WTC11 (cell line): ENCODE results near the gene RANBP3L. TPM values are rescaled to one million over a fixed set of nuclear protein-coding genes. Genes with fewer than 3 reads are reported as not detected.

Experiments used
- ATAC-seq: fragments of 200-7000 bp; cut with Tn5 transposase; 2 replicates; pipeline ENCODE4 v1.10.0; 2021; ENCODE audit warnings: mild to moderate bottlenecking, moderate library complexity
- CTCF ChIA-PET: fragments of 300-600 bp; sonication (Branson Sonifier 250); formaldehyde crosslinking; loops from one replicate; lab custom pipeline; 2021; ENCODE audit warnings: antibody characterized with exemption; lab: Charles Lee
- POLR2A ChIA-PET: fragments of 350-600 bp; sonication (Branson Sonifier 250); formaldehyde crosslinking; loops from one replicate; lab custom pipeline; 2021; ENCODE audit warnings: antibody characterized with exemption; lab: Charles Lee
- DNase-seq: peaks from one replicate; pipeline ENCODE4 v3.0.0; 2021; ENCODE audit warnings: low spot score
- H3K27ac Mint-ChIP-seq: 2 replicates; pipeline ENCODE4 v1.8.0; 2021; ENCODE audit warnings: mixed read lengths
- H3K27me3 Mint-ChIP-seq: 2 replicates; pipeline ENCODE4 v1.8.0; 2021; ENCODE audit warnings: low read depth, mild to moderate bottlenecking, moderate library complexity, mixed read lengths
- H3K36me3 Mint-ChIP-seq: 2 replicates; pipeline ENCODE4 v1.8.0; 2021; ENCODE audit warnings: mixed read lengths
- H3K4me1 Mint-ChIP-seq: 2 replicates; pipeline ENCODE4 v1.8.0; 2022; ENCODE audit warnings: mixed read lengths
- H3K4me3 Mint-ChIP-seq: 2 replicates; pipeline ENCODE4 v1.8.0; 2021; ENCODE audit warnings: mild to moderate bottlenecking, moderate library complexity, mixed read lengths
- H3K9me3 Mint-ChIP-seq: 2 replicates; pipeline ENCODE4 v1.8.0; 2021; ENCODE audit warnings: mixed read lengths
- AR ChIP-seq: fragments of 250-450 bp; sonication (Bioruptor Pico); IDR thresholded peaks from 2 replicates; pipeline ENCODE4 v1.9.0; 2021; ENCODE audit warnings: mild to moderate bottlenecking
- ARID4B ChIP-seq: sonication (generic); formaldehyde crosslinking; IDR thresholded peaks from 2 replicates; pipeline ENCODE4 v1.8.0; 2023; ENCODE audit warnings: missing genetic modification reagents, mild to moderate bottlenecking, borderline replicate concordance
- ATF2 ChIP-seq: sonication (generic); formaldehyde crosslinking; IDR thresholded peaks from 2 replicates; pipeline ENCODE4 v1.8.1; 2022; ENCODE audit warnings: low read depth, missing genetic modification reagents, borderline replicate concordance
- ATF3 ChIP-seq: sonication (generic); formaldehyde crosslinking; conservative IDR thresholded peaks from 2 replicates; pipeline ENCODE4 v1.8.1; 2022; ENCODE audit warnings: mild to moderate bottlenecking, missing genetic modification reagents
- E2F5 ChIP-seq: sonication (generic); formaldehyde crosslinking; IDR thresholded peaks from 2 replicates; pipeline ENCODE4 v1.8.1; 2022; ENCODE audit warnings: mild to moderate bottlenecking, moderate library complexity, missing genetic modification reagents
- FOXP4 ChIP-seq: sonication (generic); formaldehyde crosslinking; IDR thresholded peaks from 2 replicates; pipeline ENCODE4 v1.8.0; 2022; ENCODE audit warnings: mild to moderate bottlenecking, missing genetic modification reagents
- GRHL2 ChIP-seq: fragments of 250-450 bp; sonication (Bioruptor Pico); IDR thresholded peaks from 2 replicates; pipeline ENCODE4 v1.8.0; 2022; ENCODE audit warnings: mild to moderate bottlenecking, moderate library complexity; ENCODE audit not compliant: insufficient replicate concordance, severe bottlenecking
- HMGXB4 ChIP-seq: sonication (generic); formaldehyde crosslinking; IDR thresholded peaks from 2 replicates; pipeline ENCODE4 v1.8.1; 2023; ENCODE audit warnings: mild to moderate bottlenecking, moderate library complexity, missing genetic modification reagents
- JUN ChIP-seq: sonication (generic); formaldehyde crosslinking; IDR thresholded peaks from 2 replicates; pipeline ENCODE4 v1.8.0; 2023; ENCODE audit warnings: mild to moderate bottlenecking, missing genetic modification reagents
- KAT7 ChIP-seq: sonication (generic); formaldehyde crosslinking; IDR thresholded peaks from 2 replicates; pipeline ENCODE4 v1.8.1; 2023; ENCODE audit warnings: missing genetic modification reagents, mild to moderate bottlenecking, borderline replicate concordance
- MAX ChIP-seq: sonication (generic); formaldehyde crosslinking; IDR thresholded peaks from 2 replicates; pipeline ENCODE4 v1.8.0; 2022; ENCODE audit warnings: mild to moderate bottlenecking, missing genetic modification reagents
- MXD4 ChIP-seq: fragments of 250-450 bp; sonication (Bioruptor Pico); IDR thresholded peaks from 2 replicates; pipeline ENCODE4 v1.8.0; 2021; ENCODE audit warnings: mild to moderate bottlenecking, moderate library complexity, borderline replicate concordance
- PRDM15 ChIP-seq: sonication (generic); formaldehyde crosslinking; IDR thresholded peaks from 2 replicates; pipeline ENCODE4 v1.8.0; 2022; ENCODE audit warnings: missing genetic modification reagents
- PRRX2 ChIP-seq: fragments of 250-450 bp; sonication (Bioruptor Pico); IDR thresholded peaks from 2 replicates; pipeline ENCODE4 v1.8.0; 2021; ENCODE audit warnings: mild to moderate bottlenecking
- SOX15 ChIP-seq: fragments of 250-450 bp; sonication (Bioruptor Pico); IDR thresholded peaks from 2 replicates; pipeline ENCODE4 v1.9.0; 2021; ENCODE audit warnings: mild to moderate bottlenecking
- ZMAT4 ChIP-seq: fragments of 250-450 bp; sonication (Bioruptor Pico); IDR thresholded peaks from 2 replicates; pipeline ENCODE4 v1.9.0; 2021; ENCODE audit warnings: mild to moderate bottlenecking
- ZNF121 ChIP-seq: sonication (generic); formaldehyde crosslinking; IDR thresholded peaks from 2 replicates; pipeline ENCODE4 v1.8.0; 2023; ENCODE audit warnings: missing genetic modification reagents
- ZNF396 ChIP-seq: fragments of 250-450 bp; sonication (Bioruptor Pico); IDR thresholded peaks from 2 replicates; pipeline ENCODE4 v1.8.0; 2021; ENCODE audit warnings: mild to moderate bottlenecking, moderate library complexity, borderline replicate concordance
- total RNA-seq: library from RNA; stranded (reverse); gene quantifications from 3 replicates; pipeline ENCODE4 v1.2.3, GENCODE V29; 2021

Gene RANBP3L
- total RNA-seq, 1 experiment from 2014 or later = not detected

- TF ChIP-seq ATF2 (CRISPR knock-in tag) = no peak
- no peak for TF ChIP-seq GRHL2 (CRISPR knock-in tag)
- TF ChIP-seq FOXP4 (CRISPR knock-in tag) = no peak
- TF ChIP-seq SOX15 (CRISPR knock-in tag) = no peak
- TF ChIP-seq ZMAT4 (CRISPR knock-in tag) = no peak
- no peak for TF ChIP-seq HMGXB4 (CRISPR knock-in tag)
- no peak for TF ChIP-seq ZNF396
- TF ChIP-seq ZNF121 (CRISPR knock-in tag) = no peak
- TF ChIP-seq PRRX2 (CRISPR knock-in tag) = no peak
- no peak for TF ChIP-seq PRDM15 (CRISPR knock-in tag)
- no peak for TF ChIP-seq MXD4
Measured at GRCh38 chr5:36298552-36298951, 3.1 kb downstream of the RANBP3L start (continued).

GRCh38 chr5:36297653-36298052, 4.0 kb downstream of the RANBP3L start:
- H3K27me3 Mint-ChIP-seq = no peaks in the 10 kb centered on the region; the same call in 1 of the 2 replicates
- ATAC-seq = no peak
- no peak overlapping the region for H3K4me3 Mint-ChIP-seq
- ChIA-PET CTCF (no interaction called here), POLR2A (no interaction called here)
- H3K4me1 Mint-ChIP-seq = peaks cover 12% of the 10 kb centered on the region
- H3K27ac Mint-ChIP-seq = no peak overlapping the region
- no peak for DNase-seq
- H3K9me3 Mint-ChIP-seq = peaks cover 15% of the 10 kb centered on the region
- H3K36me3 Mint-ChIP-seq = no peaks in the 10 kb centered on the region
- TF ChIP-seq AR (CRISPR knock-in tag) = no peak
- TF ChIP-seq MAX = no peak
- TF ChIP-seq E2F5 (CRISPR knock-in tag) = no peak
- TF ChIP-seq ARID4B (CRISPR knock-in tag) = no peak
- no peak for TF ChIP-seq ATF3
- no peak for TF ChIP-seq JUN (CRISPR knock-in tag)
- no peak for TF ChIP-seq KAT7 (CRISPR knock-in tag)
